ENCODE data around the gene WDR20.

Gene WDR20

DNA sequence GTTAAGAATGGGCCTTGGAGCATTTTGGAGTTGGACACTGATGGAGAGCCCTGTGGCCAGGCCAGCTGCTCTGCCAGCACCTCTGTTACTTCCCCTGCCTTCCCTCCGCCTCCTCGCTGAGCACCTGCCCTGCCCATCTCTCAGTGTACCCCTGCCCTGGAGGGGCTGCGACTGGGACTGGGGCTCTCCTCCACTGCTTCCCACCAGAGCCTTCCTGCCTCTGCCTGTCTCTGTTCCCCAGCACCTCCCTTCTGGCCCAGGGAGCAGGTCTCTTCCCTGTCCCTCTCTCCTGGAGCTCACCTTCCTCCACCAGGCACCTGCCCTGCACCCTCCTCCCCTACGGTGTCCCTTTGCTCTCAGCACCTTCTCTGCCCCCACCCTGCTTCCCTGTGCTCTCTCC lies 62.1 kb downstream of the WDR20 start:
- no peak for DNase-seq

DNA sequence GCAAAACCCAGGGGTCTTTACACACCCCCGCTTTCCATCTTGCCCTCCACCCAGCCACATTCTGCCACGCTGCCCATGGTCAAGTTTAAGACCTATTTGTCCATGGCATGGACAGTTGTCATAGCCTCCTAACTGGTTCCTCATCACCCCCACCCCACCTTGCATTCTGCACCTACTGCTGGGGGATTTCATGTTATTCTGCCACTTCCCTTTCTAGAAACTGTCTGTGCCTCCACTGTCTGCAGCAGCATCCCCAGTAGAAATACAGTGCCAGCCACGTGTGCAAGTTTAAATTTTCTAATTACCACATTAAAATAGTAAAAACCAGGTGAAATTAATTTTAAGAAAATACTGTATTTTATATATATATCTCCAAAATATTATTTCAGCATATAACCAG lies 63.2 kb downstream of the WDR20 start:
- DNase-seq: no peak

DNA sequence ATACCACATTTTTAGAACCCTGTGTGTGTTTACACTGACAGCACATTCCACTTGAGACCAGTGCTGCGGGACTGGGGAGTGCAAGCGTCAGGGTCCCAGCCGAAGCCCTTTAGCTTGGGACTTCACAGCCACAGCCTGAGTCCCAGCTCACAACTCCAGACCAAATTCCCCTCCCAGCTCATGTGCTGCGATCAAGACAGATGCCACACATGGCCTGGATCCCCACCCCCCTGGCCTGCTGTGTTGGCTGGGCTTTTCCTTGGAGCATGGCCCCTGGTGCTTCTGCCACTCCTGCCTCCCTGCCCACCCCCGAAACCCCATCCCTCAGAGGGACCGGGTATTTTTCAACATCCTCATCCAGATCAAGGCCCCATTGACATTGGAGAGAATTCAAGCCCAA lies 63.7 kb downstream of the WDR20 start:
- no peak for DNase-seq

DNA sequence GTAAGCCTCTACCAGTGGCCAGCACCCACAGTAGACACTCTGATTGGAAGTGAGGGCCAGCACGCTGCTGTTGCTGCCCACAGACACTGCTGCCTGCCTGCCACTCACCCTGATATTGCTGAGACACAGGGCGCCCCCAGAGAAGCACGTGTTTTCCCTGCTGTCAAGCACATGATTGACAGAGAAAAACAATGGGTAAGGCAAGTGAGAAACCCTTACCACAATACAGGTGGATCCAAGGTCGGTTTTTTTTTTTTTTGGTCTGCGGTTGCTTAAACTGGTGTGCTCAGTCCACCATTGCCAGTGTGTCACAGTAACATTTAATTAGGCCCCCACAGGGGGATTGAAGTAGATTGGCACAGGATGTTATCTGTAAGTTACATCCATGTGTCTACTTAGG lies 65.9 kb downstream of the WDR20 start:
- DNase-seq: no peak

DNA sequence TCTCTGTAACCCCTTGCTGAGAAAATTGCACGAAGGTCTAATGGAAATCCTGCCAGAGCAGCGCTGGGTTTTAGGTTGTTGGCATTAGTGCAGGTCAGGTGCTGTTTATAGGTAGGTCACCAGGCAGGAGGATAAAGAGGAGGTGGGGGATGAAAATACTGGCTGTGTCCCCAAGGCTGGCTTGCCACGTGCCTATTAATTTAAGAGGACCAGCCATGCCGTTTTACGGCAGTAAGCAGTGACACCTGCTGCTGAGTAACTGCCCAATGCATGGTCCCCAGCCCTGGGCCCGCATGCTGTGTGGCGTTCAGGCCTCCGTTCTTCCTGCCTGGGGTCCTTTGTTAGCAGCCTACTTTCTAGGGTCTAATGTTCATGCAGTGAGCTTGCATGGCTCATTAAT lies 67.2 kb downstream of the WDR20 start:
- no peak for DNase-seq

GRCh38 chr14:102207831-102208365 lies 68.2 kb downstream of the WDR20 start:
- DNase-seq: no peak

DNA sequence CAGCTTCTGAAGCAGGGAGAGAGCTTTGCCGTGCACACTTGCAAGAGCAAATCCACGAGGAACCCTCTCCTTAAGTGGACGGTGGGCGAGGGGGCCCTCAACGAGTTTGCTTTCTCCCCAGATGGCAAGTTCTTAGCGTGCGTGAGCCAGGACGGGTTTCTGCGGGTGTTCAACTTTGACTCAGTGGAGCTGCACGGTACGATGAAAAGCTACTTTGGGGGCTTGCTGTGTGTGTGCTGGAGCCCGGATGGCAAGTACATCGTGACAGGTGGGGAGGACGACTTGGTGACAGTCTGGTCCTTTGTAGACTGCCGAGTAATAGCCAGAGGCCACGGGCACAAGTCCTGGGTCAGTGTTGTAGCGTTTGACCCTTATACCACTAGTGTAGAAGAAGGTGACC lies 69.0 kb downstream of the WDR20 start:
- DNase-seq: no peak

DNA sequence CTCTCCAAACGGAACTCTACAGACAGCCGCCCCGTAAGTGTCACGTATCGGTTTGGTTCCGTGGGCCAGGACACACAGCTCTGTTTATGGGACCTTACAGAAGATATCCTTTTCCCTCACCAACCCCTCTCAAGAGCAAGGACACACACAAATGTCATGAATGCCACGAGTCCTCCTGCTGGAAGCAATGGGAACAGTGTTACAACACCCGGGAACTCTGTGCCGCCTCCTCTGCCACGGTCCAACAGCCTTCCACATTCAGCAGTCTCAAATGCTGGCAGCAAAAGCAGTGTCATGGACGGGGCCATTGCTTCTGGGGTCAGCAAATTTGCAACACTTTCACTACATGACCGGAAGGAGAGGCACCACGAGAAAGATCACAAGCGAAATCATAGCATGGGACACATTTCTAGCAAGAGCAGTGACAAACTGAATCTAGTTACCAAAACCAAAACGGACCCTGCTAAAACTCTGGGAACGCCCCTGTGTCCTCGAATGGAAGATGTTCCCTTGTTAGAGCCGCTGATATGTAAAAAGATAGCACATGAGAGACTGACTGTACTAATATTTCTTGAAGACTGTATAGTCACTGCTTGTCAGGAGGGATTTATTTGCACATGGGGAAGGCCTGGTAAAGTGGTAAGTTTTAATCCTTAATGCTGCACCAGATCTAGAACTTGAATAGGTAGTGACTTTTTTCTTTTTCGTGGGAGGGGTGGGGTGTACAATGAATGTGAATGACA lies 69.7 kb downstream of the WDR20 start:
- no peak for DNase-seq

DNA sequence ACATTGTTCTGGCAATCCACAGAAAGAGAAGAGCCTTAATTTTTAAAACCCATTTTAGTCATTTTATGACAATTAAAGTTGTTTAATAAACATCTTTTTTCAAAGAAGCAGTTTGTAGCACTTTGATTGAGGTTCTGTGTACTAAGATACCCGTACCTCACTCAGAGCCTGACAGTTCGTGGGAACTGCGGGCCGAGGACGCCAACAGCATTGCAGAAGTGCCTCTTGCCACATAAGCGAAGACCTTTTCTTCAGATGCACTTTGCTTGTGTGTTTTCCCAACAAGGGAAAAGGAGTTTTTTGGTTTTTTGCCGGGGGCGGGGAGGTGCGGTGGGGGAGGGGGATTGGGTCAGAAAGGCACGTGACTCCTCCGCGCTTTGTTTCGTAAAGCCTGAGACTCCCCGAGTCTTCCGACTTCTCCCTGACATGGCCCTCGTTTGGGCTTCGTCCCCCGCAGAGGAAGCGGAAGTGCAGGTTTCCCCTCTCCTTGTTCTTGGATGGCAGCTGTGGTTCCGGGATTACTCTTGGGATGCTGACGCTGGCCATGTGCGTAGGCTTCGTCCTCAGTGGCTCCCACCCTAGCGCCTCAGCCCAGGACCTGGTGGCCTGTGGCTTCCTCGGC lies 70.8 kb downstream of the WDR20 start:
- DNase-seq: no peak

DNA sequence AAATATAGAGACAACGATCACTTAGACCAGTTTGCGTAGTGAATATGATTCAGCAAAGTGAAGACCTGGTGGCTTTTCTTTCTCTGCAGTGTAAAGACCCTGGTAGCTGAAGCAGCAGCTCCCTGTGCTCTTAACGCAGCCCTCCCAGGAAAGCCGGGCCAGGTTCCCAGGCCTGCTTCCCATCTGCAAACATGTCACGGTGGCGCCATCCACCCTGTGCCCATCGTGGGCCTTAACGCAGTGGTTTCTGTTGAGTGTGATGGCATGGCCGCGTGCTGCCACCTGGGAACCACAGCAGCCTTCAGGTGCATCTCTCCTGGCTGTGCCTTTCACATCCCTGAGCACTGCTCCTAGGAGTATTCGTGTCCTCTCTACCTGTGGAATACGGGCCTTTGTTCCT lies 71.5 kb downstream of the WDR20 start:
- DNase-seq: no peak

GRCh38 chr14:102212356-102212755 lies 72.7 kb downstream of the WDR20 start:
- no peak for DNase-seq

GRCh38 chr14:102212845-102213244 lies 73.1 kb downstream of the WDR20 start:
- no peak for DNase-seq

DNA sequence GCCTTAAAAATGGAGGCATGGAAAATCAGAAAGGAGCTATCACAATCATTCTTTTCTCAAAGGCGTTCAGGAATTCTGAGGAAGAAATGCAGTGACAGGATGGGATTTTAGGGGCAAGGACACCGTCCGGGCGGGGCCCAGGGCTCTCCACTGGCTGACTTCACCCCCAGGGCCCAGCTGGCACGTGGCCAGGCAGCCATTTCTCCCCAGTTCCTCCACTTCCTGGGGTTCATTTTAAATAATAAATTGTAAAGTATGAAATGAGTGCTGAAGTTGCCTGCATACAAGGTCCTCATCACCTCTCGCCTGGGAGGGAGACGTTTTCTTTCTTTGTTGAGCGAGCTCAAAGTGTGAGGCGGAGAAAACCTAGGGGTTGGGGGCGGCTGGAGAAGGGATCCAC lies 73.8 kb downstream of the WDR20 start:
- no peak for DNase-seq

DNA sequence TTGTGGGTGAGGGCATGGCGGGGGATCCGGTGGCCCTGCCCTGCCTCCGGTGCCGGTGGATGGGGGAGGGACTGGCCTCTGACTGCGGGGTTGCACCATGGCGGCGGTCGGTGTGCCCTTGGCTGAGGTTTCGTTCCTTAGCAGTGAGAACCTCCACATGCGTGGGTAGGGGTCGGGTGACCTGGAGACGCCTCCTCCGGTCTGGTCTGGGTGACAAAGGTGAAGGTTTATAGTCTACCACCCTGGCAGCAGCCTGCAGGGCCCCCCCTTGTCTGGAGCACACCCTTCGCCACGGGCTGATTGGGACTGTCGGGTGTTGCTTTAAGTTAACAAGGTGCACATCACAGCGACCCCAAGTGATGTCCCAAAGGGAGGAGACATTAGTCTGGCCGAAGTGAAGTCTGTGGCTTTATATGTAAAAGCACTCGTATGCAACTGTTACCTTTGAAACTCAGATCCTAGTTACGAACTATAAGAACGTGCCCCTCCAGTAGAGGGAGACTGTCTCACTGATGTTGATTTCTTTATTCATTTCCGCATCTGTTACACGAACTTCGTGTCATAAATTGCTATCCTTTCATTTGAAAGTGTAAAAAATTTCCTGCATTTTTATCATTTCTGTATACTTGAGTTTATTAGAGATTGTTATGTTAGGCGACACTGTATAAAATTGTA lies 74.4 kb downstream of the WDR20 start:
- no peak for DNase-seq

DNA sequence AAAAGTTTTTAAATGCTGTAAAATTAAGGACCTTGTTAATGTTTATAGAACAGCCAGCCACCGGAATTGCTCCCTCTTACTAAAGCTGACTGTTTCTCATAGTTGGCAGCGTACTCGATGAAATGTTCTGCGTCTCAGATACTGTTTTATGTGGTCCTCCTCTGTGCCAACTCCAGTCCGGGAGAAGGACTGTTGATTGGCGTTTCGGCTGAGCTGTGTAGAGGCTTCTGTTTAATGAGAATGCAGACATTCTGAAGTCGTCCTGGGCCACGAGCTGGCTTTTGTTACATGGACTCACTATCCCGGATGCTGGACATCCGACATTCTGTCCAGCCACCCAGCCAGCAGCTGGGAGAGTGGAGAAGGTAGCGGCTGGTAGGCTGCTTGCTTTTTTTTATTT lies 75.4 kb downstream of the WDR20 start:
- DNase-seq: no peak

- DNase-seq: no peak
These were observed 76.0 kb downstream of the WDR20 start for GRCh38 chr14:102215576-102216250.

- no peak for DNase-seq
These were observed 77.7 kb downstream of the WDR20 start for GRCh38 chr14:102217399-102217798.

GRCh38 chr14:102217987-102218421 lies 78.3 kb downstream of the WDR20 start:
- DNase-seq: no peak

DNA sequence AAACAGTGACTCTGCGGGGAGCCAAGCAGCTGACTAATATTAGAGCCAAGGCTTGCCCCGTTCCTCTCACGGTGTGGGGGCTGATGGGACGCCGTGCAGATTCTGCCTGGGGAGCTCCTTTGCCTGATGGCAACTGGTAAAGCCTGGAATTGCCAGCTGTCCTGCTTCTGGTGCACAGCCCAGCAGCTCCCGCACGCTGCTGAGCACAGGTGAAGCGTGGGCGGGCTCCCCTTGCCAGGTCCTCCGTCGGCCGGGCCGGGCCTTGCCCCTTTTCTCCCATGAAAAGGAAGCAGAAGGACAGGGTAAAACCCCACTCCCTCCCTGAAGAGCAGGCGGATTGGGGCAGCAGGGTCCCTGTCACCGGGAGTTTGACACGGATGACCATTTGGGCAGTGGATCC lies 79.0 kb downstream of the WDR20 start:
- no peak for DNase-seq

DNA sequence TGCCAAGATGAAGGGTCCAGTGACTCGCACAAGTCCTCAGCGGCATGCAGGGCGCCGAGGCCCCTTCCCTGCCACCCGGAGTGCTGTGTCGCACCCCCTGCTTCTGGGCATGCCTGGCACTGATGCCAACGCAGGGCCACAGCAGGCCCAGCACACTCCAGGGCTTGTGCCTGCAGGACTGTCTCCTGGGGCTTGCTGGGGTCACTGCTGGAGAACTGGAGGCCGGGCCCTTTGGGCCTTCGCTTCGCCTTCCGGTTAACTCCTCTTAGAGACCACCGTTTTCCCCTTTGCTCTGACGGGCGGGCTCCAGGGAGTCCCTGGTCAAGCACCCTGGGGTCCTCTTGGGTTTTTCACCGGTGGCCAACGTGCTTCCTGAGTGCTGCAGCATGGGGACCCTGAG lies 79.6 kb downstream of the WDR20 start:
- no peak for DNase-seq

- DNase-seq: no peak
These were observed 80.3 kb downstream of the WDR20 start for GRCh38 chr14:102220031-102220430.

DNA sequence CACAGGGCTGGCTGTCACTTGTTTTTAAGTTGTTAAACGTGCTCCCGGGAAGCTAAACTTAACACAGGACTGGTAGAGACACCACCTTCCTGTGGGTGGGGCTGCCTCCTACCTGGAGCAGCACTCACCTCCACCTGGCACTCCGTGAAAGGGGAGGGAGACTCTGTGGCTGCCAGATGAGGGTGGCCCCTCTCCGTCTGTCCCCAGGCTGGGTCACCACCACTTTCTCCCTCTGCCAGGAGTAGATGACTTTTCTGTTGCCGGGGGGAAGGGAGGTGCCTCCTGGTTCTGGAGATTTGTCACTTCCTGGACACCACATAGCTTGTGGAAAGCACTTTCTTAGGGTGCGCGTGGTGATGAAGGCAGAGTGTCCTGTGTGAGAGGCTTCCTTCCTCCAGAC lies 81.3 kb downstream of the WDR20 start:
- DNase-seq: peak; percentile 39

- no peak for DNase-seq
These were observed 82.4 kb downstream of the WDR20 start for GRCh38 chr14:102222009-102222575.
